Measurements from ENCODE around the gene CUX1.

DNA sequence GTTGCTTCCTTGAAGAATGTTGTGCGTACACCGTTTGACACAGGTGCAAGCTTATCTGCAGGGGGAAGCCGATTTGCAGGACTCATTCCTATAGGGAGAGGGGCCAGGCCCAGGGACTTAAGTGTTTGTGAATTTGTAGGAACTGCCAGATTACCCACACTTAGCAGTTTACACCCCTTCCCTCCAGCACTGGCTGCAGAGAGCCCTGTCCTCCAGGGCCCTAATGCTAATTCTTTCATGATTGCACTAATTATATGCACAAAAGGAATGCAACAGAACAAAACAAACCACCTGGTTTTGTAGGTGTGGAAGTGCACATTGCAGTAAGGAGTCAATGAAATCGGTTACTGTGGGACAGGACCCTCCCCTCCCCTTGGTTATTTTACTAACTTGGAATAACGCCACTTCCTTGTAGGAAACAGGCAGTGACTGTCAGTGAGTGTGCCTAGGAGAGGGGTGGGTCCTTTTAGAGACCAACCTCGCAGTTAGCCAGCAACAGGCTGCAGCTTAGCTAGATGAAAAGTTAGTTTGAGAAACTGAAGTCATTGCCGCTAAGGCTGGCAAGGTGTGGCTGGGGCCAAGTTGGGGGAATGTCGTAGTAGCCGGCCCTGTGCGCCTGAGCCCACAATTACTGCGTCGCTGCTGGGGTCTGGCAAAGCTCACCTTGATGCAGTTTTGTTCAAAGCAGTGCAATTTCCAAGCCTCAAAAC lies 60.6 kb downstream of the CUX1 start:
- TF ChIP-seq POU2F2 (IDR thresholded peaks at IDR 0.05; ENCODE audit: low read depth, low read length) (no peak), POLR2A (IDR thresholded peaks at IDR 0.05; ENCODE audit: low read depth, low read length) (no peak), POLR2AphosphoS5 (IDR thresholded peaks at IDR 0.05; ENCODE audit: low read depth, low read length) (no peak), PAX5 (IDR thresholded peaks at IDR 0.05; ENCODE audit: insufficient read depth, low read length, severe bottlenecking) (no peak)

All from GM12891 (cell line).